T47D (cell line): Measurements from ENCODE around the gene TAB2.

Experiments used
- DNase-seq, 2 experiments: peaks; one replicate each; pipeline versions ENCODE4 v3.0.0 to v3.0.0-alpha.2; 2011 to 2012; ENCODE audit warnings: low read depth in 1 of 2, low spot score in 1 of 2
- JUND ChIP-seq: IDR thresholded peaks from 2 replicates; pipeline ENCODE4 v1.6.1; 2012; ENCODE audit warnings: low read depth
- in situ Hi-C: cut with HindIII; loops from 2 replicates; pipeline ENCODE4 v1.10.0; 2016; ENCODE audit warnings: low sequenced_read_pairs, low pct_unique_long_range_greater_than_20kb

TAB2 gene

GRCh38 chr6:149331043-149331807 is 13.7 kb downstream of the TAB2 start:
- no peak for TF ChIP-seq JUND
- no peak for DNase-seq
- in situ Hi-C loops = no loop called here

DNA sequence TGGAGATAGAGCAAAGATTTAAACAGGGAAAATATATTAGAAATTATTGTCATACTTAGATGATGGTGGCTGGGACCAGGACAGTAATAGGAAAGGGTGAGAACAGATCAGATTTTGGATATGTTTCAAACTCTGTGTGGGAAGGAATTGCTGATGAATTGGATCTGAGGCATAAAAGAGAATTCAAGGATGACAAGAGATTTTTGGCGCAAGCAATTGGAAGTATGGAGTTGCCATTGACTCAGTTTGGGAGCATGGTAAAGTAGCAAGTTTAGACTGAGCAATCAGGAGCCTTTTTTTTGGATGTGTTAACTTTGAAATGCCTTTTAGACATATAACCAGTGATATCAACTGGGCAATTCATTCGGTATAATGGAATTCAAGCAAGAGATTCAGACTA is 14.4 kb downstream of the TAB2 start:
- in situ Hi-C loops = no loop called here
- no peak for TF ChIP-seq JUND
- no peak for DNase-seq

DNA sequence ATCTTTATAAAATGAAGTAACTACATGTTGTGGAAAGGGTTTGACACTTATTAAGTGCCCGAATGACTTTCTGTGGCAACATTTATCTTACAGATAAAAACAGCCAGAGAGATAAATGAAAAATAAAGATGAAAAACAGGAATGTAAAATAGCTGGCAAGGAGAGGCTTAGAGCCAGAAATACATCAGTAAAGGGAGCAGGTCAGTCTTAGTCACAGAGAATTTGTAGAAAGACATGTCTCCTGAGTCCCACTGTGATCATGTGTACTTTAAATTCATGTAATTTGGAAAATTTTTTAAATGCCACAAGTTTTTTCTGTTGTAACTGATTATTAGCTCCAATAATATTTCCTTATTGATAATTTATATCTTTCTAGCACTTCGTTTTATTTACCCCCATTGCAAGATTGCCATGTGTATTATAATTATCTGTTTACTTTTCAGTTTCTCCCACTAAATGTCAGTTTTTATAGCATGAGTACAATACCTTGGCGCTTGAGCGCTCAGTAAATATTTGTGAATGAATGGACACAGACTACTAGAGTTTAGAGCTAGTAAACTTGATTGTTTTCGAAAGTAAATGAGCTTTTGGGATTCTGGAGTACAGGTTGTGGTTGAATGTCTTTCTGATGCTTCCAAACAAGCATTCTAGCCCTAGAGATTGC is 15.2 kb downstream of the TAB2 start:
- TF ChIP-seq JUND = no peak
- no peak for DNase-seq
- in situ Hi-C loops = no loop called here

DNA sequence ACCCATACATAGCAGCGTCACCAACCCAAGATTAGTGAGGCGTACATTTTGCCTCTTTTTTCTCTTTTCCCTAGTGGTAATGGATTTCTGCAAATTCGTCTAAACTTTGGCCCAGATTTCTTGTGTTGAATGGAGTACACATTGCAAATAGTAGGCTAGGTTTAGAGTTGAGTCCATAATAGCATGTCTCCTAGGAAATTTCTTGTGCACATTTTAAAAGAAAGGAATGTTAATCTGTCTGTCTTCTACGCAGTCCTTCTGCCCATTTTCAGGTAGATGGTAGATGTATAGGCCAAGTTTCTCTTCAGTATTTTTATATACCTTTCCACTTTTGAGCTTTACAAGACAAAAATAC is 15.7 kb downstream of the TAB2 start:
- in situ Hi-C loops = no loop called here
- no peak for TF ChIP-seq JUND
- DNase-seq = no peak

- TF ChIP-seq JUND = no peak
- in situ Hi-C loops = no loop called here
- no peak for DNase-seq
Observed at GRCh38 chr6:149334201-149334600, 16.7 kb downstream of the TAB2 start.

- no peak for TF ChIP-seq JUND
- DNase-seq = no peak
- in situ Hi-C loops = no loop called here
Observed at GRCh38 chr6:149334682-149335160, 17.2 kb downstream of the TAB2 start.

GRCh38 chr6:149335924-149336608 is 18.6 kb downstream of the TAB2 start:
- DNase-seq = no peak
- in situ Hi-C loops = no loop called here
- TF ChIP-seq JUND = no peak

GRCh38 chr6:149336609-149336928 is 19.1 kb downstream of the TAB2 start:
- in situ Hi-C loops = no loop called here
- DNase-seq = peak in 1 of 2 experiments; percentile 40
- no peak for TF ChIP-seq JUND

DNA sequence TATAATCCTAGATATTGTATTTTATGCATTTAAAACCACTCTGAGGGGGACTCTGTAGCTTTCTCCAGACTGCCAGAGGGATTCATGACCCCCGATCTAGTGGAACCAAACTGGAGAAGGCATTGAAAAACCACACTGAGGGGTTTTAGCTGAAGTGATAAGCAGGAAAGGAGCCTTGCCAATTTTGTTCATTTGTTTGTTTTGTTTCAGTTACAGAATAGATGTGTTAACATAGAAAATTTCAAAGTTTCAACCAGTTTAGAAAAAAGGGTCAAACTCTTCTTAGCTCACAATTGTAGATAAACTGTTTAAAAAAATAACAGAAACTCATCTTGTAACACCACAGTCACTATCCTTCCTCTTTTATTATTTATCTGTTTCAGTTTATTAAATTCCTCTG is 19.8 kb downstream of the TAB2 start:
- no peak for DNase-seq
- in situ Hi-C loops = no loop called here
- TF ChIP-seq JUND = no peak

- no peak for TF ChIP-seq JUND
- in situ Hi-C loops = no loop called here
Observed at GRCh38 chr6:149340200-149340599, 22.7 kb downstream of the TAB2 start.

DNA sequence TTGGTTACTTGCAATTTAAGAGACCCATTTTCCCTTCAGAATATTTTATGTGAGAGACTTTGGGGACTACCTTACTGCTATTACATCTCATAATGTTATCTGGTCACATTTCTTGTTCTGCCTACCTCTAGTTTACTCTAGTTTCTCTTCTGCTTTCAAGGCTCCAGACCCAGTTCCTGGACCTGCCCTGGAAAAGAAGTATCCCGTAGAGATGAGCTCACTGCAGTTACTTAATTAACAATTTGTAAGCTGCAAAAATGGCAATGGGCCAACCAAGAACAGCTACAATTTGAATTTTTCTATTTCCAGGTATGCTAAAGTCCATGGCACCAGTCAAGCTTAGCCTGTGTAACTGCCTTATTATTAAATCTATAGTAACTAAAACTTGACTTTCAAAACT is 25.0 kb downstream of the TAB2 start:
- in situ Hi-C loops = no loop called here
- TF ChIP-seq JUND = no peak
- no peak for DNase-seq

More at GRCh38 chr6:149340200-149340599, 22.7 kb downstream of the TAB2 start:
- no peak for DNase-seq

GRCh38 chr6:149343501-149343900 is 26.0 kb downstream of the TAB2 start:
- no peak for DNase-seq
- no peak for TF ChIP-seq JUND
- in situ Hi-C loops = no loop called here

DNA sequence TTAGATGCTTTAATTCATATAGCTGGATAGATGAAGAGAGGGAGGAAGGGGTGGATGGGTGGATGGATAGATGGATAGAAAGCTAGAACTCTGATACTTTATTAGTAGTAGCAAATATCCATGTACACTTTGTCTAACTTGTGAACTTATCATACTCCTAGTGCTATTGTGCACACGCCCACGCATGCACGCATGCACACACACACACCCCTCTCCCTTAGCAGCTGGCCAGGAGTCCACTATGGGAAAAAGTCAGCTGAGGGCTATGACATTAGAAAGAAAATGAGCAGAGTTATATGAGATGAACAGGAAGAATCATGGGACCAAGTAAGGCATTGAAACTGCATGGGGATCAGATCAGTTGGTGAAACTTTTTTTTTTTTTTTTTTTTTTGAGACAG is 28.6 kb downstream of the TAB2 start:
- DNase-seq = no peak
- TF ChIP-seq JUND = no peak
- in situ Hi-C loops = no loop called here
